Activated naive CD4-positive, alpha-beta T cell treated with Interleukin-2 at 50 U/mL for 16 hours (primary cell): ENCODE results near the gene USP28.
"Not testable (repeated sequence)": the region's sequence is repeated elsewhere in the genome, so short reads cannot be mapped to it uniquely, and the experiment has no call there.

Experiments
- DNase-seq: peaks from one replicate; pipeline ENCODE4 v3.0.0-alpha.2; 2020

The USP28 gene

DNA sequence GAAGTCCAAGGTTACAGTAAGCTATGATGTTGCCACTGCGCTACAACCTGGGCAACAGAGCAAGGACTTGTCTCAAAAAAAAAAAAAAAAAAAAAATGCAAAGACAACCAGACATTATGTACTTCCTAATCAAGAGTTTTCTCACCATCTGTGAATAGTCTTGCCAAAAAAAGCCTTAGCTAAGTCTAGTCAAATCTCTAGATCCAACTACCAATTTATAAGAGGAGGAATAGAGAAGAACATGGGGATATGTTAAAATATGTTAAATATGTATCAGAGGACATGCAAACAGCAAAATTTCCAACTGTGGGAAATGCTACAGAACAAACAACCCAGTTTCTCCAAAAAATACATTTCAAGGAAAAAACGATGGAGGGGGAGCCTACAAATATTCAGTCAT, 45.6 kb downstream of the USP28 start:
- DNase-seq: no peak

DNA sequence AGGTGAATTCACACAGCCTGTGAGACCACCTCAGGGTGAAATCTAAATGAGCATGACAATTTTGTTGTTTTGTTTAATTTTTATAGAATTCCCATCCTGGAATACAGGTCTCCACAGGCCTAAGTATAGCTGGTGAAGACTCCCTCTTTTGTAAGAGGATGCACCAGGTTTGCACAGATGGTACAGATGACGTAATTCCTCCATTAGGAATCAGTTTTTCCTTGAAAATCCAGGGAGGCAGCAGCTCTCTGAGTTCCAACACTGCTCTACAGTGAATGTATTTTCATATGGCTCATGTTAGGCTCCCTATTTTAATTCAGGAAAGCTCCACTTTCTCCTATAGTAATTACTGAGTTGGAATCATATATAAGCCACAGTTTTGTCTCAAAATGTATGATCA, 47.2 kb downstream of the USP28 start:
- no peak for DNase-seq

DNA sequence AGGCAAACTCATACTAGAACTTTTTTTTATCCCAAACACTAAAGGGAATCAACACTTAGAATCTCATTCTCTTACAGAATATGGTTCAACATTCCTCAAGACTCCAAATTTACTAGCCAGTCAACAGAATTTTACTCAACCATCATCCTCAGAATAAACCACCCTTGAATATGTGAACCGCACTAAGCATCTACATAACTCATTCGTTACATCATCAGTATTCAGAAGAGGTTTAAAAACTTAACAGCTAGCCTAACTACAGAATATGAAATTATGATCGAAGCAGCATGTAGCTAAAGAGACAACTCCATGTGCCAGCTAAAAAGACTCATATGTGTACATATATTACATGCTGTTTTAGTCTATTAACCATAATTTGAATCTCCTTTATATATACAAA, 47.9 kb downstream of the USP28 start:
- DNase-seq: no peak

DNA sequence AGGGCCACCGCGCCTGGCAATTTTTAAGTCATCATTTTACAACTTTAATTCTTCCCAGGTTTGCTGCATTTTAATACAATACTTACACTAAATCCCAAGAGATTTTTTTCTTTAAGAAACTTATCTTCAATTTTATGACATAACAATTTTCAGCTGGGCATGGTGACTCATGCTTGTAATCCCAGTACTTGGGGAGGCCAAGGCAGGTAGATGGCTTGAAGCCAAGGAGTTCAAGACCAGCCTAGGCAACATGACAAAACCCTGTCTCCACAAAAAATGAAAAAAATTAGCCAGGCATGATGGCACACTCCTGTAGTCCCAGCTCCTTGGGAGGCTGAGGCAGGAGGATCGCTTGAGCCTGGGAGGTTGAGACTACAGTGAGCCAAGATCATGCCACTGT, 56.9 kb downstream of the USP28 start:
- no peak for DNase-seq

DNA sequence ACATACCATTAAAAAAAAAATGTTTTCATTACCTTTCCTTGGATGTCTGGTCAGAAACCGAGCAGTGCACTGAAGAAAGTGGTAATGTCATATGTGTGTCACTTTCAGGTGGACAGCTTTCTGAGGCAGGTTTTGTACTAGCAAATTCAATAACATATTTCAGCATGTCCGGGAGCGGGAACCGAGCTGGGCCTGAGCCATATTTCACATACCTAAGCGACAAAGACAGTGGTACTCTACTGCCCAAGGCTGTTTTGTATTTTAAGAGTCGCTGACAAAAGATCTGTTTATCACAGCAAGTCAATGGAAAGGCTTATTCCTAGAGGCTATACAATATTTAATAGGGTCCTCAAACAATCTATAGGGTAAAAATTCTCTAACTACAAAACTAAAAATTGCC, 57.7 kb downstream of the USP28 start:
- no peak for DNase-seq

DNA sequence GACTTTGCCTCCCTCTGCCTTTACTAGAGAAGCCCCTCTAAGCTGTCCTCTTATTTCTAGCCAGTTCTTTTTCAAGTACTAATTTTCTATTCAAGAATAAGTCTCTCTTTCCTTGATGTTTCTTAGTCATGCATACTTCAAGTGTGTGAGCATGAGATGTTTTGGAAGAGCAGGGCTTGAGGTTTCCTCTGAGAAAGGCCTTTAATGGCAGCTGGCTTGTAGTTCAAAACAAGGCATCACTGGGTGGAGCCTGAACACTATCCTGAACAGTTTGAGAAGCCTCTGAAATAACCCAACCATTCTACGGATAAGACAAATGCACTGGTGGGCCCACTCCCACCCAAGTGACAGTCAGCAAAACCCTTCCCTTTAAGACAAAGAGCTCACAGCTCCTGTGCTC, 58.2 kb downstream of the USP28 start:
- no peak for DNase-seq

DNA sequence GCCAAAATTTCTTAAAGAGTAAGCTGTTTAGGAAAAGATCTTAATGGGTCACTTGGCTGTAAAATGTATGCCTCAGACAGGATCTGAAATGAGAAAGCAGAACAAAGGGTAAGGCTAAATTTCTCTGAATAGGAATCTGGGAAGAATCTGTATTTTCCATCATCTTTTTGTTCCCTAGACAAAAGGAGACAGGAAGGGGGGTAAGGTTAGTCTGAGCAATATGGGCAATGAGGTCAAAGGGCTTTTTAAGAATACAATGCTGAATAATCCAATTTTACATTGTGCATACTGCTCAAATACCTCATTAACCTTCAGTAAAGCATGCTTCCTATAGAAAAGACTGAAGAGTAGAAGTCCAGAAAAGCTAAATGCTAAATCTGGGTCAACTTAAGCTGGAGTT, 61.2 kb downstream of the USP28 start:
- no peak for DNase-seq

DNA sequence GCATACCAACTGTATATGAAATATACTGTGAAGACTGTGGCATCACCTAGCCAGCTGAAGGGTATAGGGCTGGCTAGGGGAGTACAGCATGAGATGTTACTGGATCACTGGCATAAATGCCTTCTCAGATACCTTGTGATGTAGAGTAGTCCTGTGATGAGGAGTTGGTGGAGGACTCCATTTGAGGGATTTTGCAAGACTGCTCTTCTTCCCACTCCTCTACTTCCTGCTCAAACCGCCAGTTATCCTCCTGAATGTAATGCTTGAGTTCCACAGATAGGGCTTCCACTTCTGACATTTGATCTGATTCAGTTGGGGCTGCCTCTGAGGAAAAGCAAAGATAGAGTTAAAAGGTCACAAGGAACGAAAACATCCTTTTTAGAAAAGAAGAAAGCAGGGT, 66.4 kb downstream of the USP28 start:
- no peak for DNase-seq

DNA sequence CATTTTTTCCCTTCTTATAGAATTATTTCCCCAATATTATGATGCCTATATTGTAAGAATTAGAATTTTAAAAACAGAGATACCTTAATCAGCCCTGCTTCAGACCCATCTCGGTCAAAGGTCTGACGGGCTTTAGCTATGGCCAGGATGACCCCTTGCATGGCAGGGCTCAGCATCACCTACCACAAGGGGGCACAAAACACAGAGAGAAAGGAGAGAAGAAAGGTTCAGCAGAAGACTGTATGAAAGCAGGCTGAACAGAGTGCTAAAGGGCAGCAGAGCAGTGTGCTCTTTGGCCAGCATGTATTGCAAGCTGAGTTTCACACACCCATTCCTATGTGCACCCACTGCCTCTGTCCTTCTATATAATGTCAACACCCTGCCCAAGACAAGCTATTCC, 69.0 kb downstream of the USP28 start:
- no peak for DNase-seq

DNA sequence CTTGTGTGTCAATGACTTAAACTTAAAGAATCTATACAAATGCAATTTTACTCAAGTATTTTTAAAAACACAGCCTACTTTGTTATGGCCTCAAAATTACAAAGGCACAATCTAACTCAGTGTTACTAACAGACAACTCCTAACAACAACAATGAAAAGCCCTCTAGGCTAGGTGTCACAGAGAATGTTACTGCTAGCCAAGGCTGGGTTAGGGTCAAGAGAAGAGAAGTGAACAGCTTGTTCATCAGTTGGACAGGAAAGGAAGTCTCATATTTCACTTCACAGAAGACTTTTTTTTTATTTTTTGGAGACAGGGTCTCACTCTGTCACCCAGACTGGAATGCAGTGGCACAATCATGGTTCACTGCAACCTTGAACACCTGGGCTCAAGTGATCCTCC, 69.7 kb downstream of the USP28 start:
- DNase-seq: no peak

DNA sequence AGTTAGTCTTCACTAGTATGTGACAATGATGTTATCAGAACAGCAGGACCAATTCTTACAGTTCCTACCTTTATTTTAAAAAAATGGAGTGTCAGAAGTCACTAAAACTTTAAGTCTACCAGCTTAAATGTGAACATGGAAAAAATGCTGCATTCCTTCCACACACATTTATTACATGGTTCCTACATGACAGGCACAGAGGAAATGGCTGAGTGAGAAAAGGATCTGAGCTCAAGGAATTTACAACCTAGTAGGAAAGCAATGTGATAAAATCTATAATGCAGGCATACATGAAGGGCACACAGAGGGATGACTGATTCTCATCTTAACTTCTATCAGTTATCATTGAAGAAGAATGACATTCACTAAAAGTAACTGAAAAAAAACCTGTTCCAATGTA, 72.8 kb downstream of the USP28 start:
- no peak for DNase-seq

DNA sequence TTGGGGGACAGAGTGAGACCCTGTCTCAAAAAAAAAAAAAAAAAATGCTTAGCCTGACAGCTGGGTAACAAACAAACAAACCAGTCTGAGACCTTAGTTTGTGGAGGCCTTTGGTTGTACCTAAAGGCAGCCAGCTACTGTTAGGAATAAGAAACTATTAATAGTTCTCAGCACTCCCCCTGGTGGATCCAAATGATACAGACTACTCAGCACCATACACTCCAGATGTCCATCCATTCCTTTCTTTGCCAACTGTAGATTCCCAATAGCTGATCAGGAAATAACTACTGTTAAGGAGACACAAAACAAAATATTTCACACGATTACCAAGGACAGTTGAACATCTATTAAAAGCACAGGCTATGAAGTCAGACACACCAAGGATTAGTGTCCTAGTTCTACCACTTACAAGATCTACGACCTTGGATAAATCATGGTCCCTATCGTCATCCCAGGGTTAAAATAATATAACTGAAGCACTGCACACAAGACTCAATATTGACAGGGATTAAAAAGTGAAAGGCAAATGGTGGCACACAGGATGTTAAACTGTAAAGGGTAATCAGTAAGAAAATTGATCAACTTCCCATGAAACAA, 78.6 kb downstream of the USP28 start:
- DNase-seq: no peak

DNA sequence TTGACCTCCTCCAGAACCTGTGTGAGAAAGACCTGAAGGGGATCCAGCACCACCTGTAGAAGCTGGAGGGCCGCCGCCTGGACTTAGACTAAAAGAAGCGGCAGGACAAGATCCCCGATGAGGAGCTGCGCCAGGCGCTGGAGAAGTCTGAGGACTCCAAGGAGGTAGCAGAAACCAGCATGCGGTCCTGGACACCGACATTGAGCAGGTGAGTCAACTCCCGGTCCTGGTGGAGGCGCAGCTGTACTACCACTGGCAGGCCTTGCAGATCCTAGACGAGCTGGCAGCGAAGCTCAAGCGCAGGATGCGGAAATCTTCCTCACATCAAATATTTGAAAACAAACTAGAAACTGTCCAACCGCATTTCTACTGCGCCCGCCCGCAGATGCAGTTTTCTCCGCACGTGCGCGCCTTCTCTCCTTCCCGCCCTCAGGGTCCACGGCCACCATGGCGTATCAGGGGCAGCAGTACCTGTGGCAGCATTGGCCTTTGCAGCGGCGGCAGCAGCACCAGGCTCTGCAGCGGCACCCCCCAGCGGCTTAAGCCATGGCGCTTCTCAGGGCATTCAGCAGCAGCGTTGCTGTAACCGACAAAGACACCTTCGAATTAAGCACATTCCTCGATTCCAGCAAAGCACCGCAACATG, 85.6 kb downstream of the USP28 start:
- DNase-seq: no peak

DNA sequence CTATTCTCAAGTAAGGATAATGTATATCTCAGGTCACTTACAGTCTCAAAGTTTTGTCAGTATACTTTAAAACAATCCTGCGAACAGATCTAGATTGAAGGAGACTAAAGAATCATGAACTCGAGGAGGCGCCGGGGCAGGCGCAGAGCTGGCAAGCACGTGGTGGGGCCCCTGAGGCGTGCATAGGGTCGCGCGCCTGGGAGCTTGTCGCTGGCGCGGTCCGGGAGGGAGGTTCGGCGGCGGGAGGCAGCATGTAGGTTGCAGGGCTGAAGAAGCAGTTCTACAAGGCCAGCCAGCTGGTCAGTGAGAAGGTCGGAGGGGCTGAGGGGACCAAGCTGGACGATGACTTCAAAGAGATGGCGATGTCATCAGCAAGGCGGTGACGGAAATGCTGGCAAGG, 86.4 kb downstream of the USP28 start:
- DNase-seq: not testable (repeated sequence)

DNA sequence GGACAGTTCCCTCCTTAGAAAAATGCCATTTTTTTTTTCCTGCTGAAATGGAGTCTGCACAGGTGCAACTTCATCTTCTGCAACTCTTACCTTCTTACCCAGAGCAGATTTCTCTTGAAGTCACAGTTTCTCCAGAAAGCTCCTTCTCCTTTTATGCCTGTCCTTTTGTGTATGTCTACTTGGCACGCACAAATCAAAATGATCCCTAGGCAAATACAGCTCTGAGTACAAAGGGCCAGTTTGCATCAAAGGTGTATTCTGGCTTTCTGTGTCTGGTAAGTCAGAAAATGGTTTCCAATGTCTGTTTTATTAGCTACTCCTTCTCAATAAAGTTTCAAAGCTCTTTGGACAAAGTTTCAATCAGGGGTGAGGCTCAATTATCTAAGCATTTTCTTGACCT, 93.2 kb downstream of the USP28 start:
- no peak for DNase-seq

DNA sequence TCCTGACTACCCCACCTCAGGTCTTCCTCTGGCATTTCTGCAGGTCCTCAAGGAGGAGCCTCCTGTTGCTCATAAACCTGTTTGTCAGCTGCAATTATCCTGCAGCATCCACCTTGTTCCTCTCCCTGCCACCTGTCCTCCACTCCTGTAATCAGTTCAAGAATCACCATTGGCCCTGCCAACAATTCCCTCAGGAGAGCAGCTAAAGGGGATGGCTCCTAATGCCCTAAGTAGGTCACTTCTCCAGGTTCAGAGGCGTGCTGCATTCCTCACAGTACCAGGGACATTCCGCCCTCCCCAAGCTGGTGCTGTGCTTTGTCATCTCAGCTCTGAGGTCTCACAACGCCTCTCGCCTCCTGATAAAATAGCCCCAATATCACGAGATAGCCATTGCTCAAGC, 93.7 kb downstream of the USP28 start:
- no peak for DNase-seq

DNA sequence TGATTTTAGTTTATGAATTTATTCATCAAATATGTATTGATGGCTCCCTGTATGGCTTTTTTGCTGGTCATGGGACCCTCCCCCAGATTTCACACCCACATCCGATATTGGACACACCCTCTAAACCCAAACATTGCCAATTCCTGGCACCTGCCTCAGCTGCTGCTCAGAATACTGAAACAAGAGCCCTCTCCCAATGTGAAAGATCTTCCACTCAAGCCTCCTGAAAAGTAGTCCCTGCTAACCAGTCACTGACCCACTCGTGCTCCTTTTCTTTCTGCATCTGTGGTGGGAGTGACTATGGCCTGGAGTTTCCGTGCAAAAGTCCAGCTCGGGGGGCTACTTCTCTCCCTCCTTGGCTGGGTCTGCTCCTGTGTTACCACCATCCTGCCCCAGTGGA, 95.9 kb downstream of the USP28 start, which contains the start of gene CLDN25:
CLDN25 (plus strand) TSS at position 301 of the 400 bp plus-strand sequence; CDS start at position 301, 0 bp downstream.
- no peak for DNase-seq

DNA sequence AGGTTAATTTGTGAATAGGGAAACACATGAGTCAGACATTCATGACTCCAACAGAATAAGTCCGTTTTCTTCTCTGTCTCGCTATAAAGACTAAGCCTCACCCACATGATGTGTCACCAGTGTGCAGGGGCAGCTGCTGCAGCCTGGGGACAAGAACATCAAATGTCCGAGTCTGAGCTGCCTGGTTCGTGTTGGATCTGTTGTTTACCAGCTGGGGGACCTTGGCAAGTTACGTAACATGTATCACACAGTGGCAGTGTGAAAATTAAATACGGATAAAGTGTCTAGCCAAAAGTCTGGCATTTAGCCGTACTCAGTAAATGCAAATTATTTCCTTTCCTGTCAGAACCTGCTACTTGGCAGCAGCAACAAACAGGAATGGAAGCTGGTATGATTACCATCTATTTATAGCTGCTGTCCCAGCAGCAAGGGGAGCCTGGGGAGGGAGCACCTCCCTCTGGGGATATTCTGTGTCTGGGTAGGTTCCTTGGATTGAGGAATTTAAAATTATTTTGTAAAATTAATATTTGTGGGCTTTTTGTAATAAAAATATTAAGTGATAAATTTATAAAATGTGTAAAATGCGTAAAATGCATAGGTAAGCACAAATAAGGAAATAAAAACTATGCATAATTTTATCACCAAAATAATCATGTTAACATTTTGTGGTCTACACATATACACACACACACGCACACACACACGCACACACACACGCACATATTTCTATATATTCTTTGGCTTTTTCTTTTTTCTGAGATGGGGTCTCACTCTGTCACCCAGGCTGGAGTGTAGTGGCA, 97.1 kb downstream of the USP28 start:
- DNase-seq: no peak

DNA sequence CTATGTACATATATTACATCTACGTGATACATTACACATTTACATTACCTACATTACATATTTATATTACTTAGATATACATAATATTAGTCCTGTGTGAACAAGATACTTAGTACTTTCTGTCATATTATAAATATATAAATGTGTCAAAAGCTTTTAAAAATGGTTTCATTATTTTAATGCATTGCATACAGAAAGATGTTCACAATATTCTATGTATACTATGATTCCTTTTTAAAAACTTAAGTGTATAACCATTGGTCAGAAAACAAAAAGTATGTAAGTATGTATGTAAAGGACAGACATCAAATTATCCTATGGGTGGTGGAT, 101.2 kb downstream of the USP28 start:
- DNase-seq: no peak

DNA sequence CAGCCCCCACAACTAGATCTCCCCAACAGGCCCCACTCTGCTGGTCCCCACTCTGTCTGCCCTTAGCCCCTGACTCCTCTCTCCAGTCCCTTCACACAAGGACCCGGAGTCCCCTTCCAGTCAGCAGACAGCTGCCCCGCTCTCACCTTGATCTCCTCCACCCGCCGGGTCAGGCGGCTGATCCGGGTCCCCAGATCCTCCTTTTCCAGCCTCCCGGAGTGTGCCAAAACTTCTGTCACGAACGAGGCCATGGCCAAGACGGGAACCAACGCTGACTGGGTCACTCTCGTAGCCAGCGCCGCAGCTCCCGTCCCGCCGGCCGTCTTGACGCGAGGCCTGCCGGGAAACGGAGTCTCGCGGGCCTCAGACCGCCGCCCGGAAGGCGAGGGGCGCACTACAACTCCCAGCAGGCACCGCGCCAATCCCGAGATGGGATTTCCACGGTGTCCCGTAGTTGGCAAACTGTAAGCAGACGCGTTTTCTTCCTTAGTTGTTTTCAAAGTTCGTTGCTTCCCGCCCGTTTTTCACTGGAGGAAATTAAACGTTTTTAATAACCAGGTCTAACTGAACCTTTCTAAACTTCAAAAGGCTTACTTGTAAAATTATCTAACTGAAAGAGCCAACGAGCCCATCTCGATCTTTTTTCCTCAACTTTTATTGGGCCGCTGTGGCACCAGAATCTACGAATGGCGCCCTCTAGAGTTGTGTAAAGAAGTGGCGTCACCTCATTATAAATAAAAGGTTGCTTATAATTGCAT, 101.8 kb downstream of the USP28 start, which contains the start of gene ZW10:
ZW10 (minus strand) TSS at position 277 of the 758 bp plus-strand sequence; CDS start at position 251, 26 bp downstream.
- DNase-seq: peak; percentile 94

DNA sequence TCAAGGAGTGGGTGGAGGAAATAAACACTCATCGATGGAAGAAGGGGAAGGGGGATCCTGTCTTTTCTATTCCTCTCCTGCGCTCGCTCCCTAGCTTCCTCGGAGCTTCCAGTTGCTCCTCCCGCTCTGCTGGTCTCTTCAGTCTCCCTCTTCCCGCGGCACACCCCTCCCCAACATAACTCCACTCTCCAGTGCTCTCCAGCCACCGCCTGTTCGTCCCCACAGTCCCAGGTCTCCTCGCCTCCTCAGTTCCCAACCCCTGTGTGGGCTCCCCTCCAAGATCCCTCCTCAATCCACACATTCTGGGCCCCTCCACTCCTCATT, 102.3 kb downstream of the USP28 start:
- no peak for DNase-seq

DNA sequence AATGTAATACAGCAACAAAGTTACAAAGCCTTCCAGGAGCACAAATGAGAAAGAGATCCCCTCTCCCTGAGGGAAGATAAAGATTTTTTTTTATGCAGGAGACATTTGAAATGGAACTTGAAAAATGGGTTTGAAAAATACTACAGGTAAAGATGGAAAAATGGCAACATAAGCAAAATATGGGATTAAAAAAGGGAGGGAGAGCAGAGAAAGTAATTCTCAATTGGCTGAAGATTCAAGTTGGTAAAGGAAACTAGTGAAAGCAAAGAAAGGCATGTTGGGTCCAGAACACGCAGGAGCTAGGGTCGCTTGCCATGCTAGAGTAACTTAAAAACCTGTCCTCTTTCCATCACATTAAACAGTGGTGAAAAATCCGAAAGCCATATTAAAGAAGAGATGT, 103.4 kb downstream of the USP28 start:
- no peak for DNase-seq

DNA sequence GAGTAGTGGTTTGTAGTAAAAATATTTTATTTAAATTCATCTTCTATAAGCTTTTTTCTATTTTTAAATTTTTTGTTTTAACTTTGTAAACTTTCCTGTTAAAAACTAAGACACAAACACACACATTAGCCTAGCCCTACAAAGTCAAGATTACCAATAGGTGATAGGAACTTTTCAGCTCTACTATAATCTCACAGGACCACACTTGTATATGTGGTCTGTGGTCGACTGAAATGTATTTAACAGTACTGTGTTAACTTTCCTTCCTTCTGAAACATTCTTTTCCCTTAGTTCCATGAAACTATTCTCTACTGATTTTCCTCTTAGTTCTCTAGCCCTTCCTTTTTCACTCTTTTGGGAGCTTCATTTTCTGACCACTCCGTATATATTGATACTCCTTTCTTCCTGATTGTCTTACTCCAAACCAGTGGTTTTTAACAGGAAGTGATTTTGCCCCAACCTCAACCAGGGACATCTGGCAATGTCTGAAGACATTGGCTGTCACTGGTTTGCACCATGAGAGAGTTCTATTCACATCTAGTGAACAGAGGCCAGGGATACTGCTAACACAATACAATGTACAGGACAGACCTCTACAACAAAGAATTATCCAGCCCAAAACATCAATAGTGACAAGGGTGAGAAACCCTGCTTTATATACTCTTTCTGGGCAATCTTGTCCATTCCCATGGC, 110.7 kb downstream of the USP28 start:
- DNase-seq: no peak
